DMS53 (cell line): ENCODE measurements around the gene JARID2.
A peak's percentile ranks its signal among the peaks of the same experiment; 100 is the strongest.

ENCODE experiments used
- DNase-seq: peaks from one replicate; lab custom pipeline; 2025; lab: John Stamatoyannopoulos, UW

Gene JARID2

GRCh38 chr6:15544321-15544900 lies 298.5 kb downstream of the JARID2 start:
- DNase-seq = no peak

DNA sequence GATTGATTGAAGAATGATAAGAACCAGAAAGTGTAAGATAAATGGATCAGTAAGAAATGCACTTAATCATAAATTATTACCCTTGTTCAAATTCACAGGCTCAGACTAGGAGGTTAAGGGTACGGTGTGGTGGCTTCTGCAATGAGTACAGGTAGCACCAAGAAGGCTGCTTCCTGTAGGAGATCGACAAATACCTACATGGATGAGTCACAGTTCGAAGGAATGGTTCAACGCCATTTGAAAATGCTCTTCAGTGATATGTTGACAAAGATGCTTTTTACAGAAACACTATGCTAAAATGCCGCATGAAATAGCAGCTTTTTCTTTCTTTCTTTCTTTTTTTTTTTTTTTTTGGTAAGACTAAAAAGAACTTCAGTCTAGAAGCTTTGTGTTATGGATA lies 300.7 kb downstream of the JARID2 start:
- DNase-seq = peak; percentile 93

GRCh38 chr6:15547400-15547799 lies 301.5 kb downstream of the JARID2 start:
- peak; percentile 84 for DNase-seq

DNA sequence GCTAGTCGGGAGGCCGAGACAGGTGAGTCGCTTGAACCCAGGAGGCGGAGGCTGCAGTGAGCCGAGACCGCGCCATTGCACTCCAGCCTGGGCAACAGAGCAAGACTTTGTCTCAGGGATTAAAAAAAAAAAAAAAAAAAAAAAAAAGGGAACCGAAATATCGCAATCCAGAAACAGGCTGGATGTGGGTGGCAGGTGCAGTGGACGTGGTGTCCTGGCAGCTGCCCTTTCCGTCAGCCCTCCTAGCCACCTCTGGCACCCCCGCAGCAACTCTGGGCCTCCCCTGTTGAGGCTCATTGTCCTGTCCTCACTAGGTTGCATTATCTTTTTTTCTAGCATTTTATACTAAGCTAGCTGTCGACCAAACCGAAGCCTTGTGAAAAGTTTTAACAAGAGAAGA lies 303.5 kb downstream of the JARID2 start:
- no peak for DNase-seq

DNA sequence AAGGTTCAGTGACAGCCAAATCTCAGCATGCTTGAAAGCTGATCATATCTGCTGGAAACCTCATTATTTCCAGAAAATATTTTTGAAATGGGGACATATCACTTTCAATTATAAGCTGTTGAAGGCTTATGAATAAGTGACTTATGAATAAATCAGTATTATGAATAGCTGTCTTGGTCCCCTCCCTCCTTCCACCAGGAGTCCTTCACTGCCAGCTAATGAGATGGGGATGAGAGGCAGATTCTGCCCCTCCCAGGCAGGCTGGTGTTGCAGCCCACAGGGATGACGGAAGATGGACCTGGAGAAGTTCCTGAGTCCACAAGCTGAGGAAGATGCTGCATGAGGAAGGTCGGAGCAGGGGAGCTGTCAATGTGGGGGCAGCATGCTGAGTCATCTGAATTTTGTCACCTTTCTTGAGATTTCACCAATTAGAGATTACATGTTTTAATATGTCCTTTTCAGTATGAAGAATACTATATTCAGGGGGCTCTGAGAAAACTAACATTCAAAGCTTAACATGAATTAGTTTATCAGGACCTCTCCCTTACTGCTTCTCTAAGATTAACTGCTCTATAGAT lies 304.8 kb downstream of the JARID2 start:
- DNase-seq = no peak

DNA sequence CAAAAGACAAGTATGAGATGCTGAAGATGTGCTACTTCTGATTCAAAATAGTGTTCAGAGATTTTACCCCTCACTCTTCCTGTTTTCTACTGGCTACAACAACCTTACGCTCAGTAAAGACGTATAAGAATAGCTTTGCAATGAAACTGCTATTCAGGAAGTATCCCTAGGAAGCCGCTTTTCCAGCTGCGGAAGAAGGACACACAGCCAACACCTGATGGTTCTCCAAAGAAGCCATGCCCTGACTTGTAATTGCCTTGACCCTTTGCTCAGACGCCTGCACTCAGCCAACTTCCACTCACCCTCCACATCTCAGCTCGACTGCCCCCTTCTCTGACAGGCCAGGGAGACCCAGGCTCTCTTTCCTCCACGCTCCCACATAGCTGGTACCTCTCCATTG lies 305.4 kb downstream of the JARID2 start:
- no peak for DNase-seq

DNA sequence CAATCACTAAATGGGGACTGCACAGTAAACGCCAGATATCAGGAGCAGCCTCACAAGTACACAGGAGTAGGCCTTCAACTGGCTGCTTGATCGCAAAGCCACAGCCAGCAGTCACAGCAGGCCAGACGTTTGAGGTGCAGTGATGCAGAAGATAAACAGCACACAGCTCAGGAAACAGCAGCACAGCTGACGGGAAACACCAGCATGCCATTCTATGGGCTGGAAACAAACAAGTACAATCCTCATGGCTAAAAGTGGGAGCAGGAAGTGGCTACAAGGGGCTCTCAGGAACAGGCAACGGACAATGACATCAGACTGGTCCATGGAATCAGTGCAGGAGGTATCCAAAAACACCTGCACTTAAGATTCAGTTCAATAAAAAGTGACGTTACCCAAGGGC lies 305.9 kb downstream of the JARID2 start:
- peak; percentile 88 for DNase-seq

DNA sequence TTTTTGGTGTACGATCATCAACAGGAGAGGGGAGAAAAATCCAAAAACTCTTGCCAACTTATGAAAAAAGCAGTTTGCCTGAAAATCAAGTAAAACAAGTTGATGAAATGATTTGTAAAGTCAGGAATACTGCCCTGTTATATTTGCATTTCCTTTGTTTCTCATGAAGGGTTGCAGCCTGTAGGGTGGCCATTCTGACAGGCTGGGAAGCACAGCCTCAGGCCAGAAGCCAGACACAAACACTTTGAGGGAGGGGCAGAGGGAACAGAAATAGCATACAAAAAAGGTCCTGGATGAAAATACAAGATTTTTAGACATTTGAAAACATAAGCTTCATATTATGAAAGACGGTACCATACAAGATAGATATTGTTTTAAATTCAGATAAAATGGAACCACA lies 307.2 kb downstream of the JARID2 start:
- DNase-seq = no peak

DNA sequence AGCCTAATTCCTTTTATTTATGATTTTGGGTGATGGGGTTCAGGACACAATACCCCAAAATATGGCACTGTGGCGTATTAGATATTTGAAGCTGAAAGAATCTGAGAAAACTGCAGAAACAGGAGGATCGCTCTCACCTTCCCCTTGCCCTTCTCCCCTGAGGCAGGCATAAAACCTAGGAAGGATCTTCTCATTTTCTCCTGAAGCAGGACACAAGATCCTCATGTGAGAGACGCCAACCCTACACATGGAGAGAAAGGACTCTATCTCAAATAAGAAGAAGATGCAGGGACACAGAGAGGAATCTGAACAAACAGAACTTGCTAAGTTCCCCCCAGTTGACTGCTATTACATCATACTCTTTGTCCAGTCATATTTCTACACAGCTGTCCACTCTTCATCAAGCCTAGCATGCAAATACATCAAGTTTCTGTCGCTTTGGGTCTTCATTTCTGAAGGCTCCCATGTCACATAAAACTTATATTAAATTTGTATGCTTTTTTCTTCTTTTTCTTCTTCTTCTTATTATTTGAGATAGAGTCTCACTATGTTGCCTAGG lies 307.9 kb downstream of the JARID2 start:
- no peak for DNase-seq

DNA sequence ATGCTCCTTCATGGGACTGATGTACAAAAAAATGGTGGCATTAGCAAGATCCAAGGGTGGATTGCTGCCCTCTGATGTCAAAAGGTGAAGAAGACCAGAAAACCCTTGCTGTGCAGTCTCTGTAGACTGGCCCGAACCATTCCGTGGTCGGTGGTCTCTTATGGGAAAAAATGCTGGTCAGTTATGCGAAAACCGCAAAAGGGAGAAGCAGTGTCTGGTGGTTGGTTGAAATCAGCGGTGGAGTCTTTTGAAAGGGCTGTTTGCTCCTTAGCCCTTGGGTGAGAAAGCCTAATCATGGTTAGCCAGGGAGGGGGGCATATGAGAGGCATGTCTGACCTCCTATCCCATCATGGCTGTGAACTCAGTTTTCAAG lies 308.8 kb downstream of the JARID2 start:
- no peak for DNase-seq

- DNase-seq = no peak
Measured at GRCh38 chr6:15555101-15556038, 309.5 kb downstream of the JARID2 start.

- no peak for DNase-seq
Measured at GRCh38 chr6:15556711-15557110, 310.8 kb downstream of the JARID2 start.

DNA sequence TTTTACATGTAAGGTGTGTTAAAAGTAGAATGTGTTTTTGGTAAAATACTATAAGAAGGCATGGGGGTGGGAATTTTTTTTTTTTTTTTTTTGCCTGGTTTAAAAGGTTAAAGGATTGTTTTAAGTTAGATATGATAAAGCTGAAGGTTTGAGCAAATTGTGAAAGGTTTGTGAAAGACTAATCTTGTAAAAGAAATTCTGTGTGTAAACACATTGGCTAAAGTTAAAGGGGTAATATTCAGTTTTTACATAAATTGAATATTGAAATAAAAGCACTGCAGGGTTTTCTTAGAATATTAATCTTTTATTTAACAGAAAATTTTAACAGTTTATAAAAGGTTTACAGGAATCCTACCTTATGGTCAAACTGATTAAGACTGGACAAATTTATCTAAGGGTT lies 311.3 kb downstream of the JARID2 start:
- no peak for DNase-seq

DNA sequence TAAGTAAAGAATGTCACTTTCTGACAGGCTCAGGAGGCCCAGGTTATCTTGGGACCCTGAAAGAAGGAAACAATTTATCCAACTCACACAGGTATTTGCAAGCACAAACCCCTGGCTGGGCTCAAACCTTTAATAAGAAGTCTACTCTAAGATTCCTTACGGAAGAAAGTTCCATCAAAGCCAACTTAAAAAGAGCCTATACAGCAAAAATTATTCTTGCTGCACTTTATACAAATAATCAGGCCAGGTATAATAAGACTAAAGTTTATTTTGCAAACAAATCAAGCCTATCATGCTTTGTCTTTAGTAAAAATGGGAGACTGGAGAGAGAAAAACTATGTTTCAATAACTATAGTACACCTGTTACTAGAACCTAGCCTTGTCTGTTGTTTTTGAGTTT lies 314.8 kb downstream of the JARID2 start:
- no peak for DNase-seq

DNA sequence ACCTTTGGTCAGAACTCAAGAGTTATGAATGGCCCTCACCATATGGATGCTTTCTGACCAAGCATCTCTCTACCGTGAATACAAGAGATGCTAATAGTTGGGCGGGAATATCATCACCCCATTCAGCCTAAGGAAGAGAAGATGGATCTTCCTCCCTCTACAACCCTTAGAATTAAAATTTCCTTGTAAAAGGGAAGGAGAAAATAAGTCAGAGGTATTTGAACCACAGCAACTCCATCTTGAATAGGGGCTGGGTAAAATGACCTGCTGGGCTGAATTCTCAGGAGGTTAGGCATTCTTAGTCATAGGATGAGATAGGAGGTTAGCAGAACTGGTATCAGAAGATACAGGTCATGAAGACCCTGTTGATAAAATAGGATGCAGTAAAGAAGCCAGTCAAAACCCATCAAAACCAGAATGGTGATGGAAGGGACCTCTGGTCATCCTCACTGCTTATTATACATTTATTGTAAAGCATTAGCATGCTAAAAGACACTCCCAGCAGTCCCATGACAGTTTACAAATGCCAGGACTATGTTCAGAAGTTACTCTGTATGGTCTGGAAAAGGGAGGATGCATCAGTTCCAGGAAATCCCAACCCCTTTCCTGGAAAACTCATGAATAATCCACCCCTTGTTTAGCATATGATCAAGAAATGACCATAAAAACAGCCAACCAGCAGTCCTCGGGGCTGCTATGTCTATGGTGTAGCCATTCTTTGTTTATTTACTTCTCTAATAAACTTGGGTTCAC lies 315.8 kb downstream of the JARID2 start:
- no peak for DNase-seq

GRCh38 chr6:15562977-15563376 lies 317.1 kb downstream of the JARID2 start:
- no peak for DNase-seq

GRCh38 chr6:15569035-15569995 lies 323.4 kb downstream of the JARID2 start:
- DNase-seq = no peak

GRCh38 chr6:15570171-15570570 lies 324.3 kb downstream of the JARID2 start:
- no peak for DNase-seq
